Ovary (tissue), 9 donors: ENCODE measurements around the gene ACLY. TPM values are rescaled to one million over a fixed set of nuclear protein-coding genes. Genes with fewer than 3 reads are reported as not detected.

Source experiments
- DNase-seq, 5 donors: peaks; one replicate each; pipeline ENCODE4 v3.0.0-alpha.2; 2019 to 2020
- H3K27ac ChIP-seq, 2 donors: fragments of 200-600 bp; one replicate each; pipeline versions ENCODE4 v1.5.1 to v1.8.0; 2019 to 2022
- H3K27me3 ChIP-seq: fragments of 200-600 bp; one replicate; pipeline ENCODE4 v1.8.0; 2022
- H3K36me3 ChIP-seq: fragments of 200-600 bp; sonication (generic); one replicate; pipeline ENCODE4 v1.5.1; 2019
- H3K4me1 ChIP-seq: one replicate; pipeline ENCODE4 v1.8.1; 2013; ENCODE audit warnings: mild to moderate bottlenecking, moderate library complexity; ENCODE audit not compliant: insufficient read depth
- H3K4me3 ChIP-seq: fragments of 200-600 bp; sonication (generic); one replicate; pipeline ENCODE4 v1.5.1; 2017
- H3K9me3 ChIP-seq, 2 donors: fragments of 200-600 bp in 1 of 2; sonication (generic) in 1 of 2; one replicate each; pipeline versions ENCODE4 v1.5.1 to v1.8.1; 2013 to 2019; ENCODE audit warnings: mild to moderate bottlenecking in 1 of 2, moderate library complexity in 1 of 2
- EP300 ChIP-seq: sonication (generic); formaldehyde crosslinking; IDR thresholded peaks from one replicate; pipeline ENCODE4 v1.6.1; 2017; ENCODE audit warnings: antibody characterized with exemption
- POLR2A ChIP-seq: fragments of 450-650 bp; IDR thresholded peaks from one replicate; pipeline ENCODE4 v1.6.1; 2017; ENCODE audit warnings: antibody characterized with exemption, mild to moderate bottlenecking, moderate library complexity
- WGBS, 3 donors: extraction: QIAGEN DNeasy Blood & Tissue Kit in 1 of 3; methylation state at CpG; one replicate each; pipeline versions ENCODE4 v1.1.5 to v1.1.7; 2013 to 2017; 5-methylcytosine and 5-hydroxymethylcytosine counted together
- intact Hi-C, 4 donors: fragments of 100-400 bp; cut with DNase I; formaldehyde crosslinking; loops; one replicate each; pipeline versions ENCODE4 v1.11.0 to v1.15.1; 2022 to 2023
- polyA plus RNA-seq, 2 donors: library from polyadenylated mRNA; stranded (reverse); fragments of 200-250 nt in 1 of 2; fragments of 350-450 nt in 1 of 2; fragmentation: Illumina TruSeq in 1 of 2; extraction: RNeasy Lipid Tissue Mini Kit (QIAGEN cat#74804) in 1 of 2; gene quantifications; one replicate each; pipeline ENCODE4 v1.2.3, GENCODE V29; 2013 to 2014
- total RNA-seq, 7 donors: library from RNA; depleted of rRNA in 2 of 7; stranded (reverse); fragments of >200 nt in 2 of 7; fragmentation: NEBNext Ultra II Directional in 3 of 7; extraction: Animal tissue kit (Norgen Biotek cat#: 25700) in 3 of 7; gene quantifications; one replicate each; pipeline versions ENCODE4 v1.1.0 to v1.2.4, GENCODE V29; 2016 to 2023
- TF ChIP-seq, protein P1 (sequence below), 3 donors: fragments of 450-650 bp in 2 of 3; fragments of 200-600 bp in 1 of 3; IDR thresholded peaks; one replicate each; pipeline versions ENCODE4 v1.5.1 to v1.8.0; 2016 to 2022; ENCODE audit warnings: antibody characterized with exemption in 3 of 3, mild to moderate bottlenecking in 1 of 3
- donor health status: DM: no; HTN: no; CAD: no; lungs with moderate emphysema.
- donor health status: DM: no; HTN: no; CAD: no.
- donor health status: Bipolar disorder and iron deficiency.
- donor health status: DM: yes; HTN: yes; CAD: no.
- donor health status: DM: no; HTN: no; CAD: no.
- donor health status: DM: yes; HTN: yes; CAD: no.

The ACLY gene
- total and polyA plus RNA-seq, 9 donors: 23.6 to 119 (median 53.4) TPM

DNA sequence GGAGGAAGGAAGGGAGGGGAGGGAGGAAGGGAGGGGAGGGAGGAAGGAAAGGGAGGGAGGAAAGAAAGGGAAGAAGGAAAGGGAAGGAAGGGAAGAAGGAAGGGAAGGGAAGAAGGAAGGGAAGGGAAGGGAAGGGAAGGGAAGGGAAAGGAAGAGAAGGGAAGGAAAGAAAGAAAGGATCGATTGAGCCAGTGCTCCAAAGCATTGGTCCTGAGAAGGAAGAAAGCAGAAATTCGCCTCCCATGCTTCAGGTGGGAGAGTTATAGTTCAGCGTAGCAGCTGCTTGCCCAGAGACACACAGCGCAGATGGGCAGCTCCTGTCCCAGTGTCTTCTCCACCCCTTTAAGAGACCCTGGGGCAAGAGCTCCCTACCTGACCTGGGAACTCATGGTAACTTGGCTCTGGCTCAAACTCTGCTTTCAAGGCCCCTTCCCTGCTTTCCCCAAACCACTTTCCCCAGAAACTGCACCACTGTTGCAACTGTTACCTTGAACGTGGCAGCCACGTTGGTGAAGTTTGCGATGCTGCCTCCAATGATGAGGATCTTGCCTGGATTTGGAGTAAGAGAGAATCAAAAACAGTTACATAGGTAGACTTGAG, 14.4 kb downstream of the ACLY start:
- Histone ChIP-seq H3K27ac (no peak overlapping the region), H3K9me3 (no peaks in the 10 kb centered on the region), H3K27me3 (no peaks in the 10 kb centered on the region), H3K4me1 (no peaks in the 10 kb centered on the region), H3K36me3 (no peaks in the 10 kb centered on the region), H3K4me3 (no peak overlapping the region)
- DNase-seq: no peak
- 89 to 90% (median 89%) methylated on average over 7 of the region's 7 CpGs for WGBS, 3 donors
- intact Hi-C loops: no loop called here
- TF ChIP-seq, protein P1, sequence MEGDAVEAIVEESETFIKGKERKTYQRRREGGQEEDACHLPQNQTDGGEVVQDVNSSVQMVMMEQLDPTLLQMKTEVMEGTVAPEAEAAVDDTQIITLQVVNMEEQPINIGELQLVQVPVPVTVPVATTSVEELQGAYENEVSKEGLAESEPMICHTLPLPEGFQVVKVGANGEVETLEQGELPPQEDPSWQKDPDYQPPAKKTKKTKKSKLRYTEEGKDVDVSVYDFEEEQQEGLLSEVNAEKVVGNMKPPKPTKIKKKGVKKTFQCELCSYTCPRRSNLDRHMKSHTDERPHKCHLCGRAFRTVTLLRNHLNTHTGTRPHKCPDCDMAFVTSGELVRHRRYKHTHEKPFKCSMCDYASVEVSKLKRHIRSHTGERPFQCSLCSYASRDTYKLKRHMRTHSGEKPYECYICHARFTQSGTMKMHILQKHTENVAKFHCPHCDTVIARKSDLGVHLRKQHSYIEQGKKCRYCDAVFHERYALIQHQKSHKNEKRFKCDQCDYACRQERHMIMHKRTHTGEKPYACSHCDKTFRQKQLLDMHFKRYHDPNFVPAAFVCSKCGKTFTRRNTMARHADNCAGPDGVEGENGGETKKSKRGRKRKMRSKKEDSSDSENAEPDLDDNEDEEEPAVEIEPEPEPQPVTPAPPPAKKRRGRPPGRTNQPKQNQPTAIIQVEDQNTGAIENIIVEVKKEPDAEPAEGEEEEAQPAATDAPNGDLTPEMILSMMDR (IDR thresholded peaks at IDR 0.05): no peak
- TF ChIP-seq POLR2A (no peak), EP300 (no peak)

DNA sequence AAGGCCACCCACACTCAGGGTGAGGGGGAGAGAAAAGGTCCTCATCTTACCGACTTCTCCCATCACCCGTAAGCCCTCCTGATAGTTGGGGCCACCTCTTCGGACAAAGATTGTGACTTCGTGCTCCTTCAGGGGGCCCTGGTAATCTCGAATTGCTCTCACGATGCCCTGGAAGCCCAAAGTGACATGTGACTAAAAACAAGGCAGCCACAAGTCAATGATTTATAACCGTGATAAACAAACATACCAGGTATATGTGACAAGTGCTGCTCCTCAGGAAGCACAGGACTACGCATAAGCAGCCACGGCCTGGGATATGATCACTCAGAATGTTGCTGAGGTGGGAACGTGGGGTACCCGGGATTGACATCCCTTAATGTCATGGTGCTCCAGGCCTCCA, 17.1 kb downstream of the ACLY start:
- no peak overlapping the region for H3K27ac ChIP-seq
- no peaks in the 10 kb centered on the region for H3K27me3 ChIP-seq
- H3K4me3 ChIP-seq: no peak overlapping the region
- 81 to 86% (median 85%) methylated on average over 11 of the region's 11 CpGs for WGBS, 3 donors
- H3K9me3 ChIP-seq: no peaks in the 10 kb centered on the region
- TF ChIP-seq EP300: no peak
- TF ChIP-seq, protein P1 (IDR thresholded peaks at IDR 0.05): no peak
- TF ChIP-seq POLR2A: no peak
- intact Hi-C loops: no loop called here
- H3K36me3 ChIP-seq: no peaks in the 10 kb centered on the region
- no peak for DNase-seq
- no peaks in the 10 kb centered on the region for H3K4me1 ChIP-seq

DNA sequence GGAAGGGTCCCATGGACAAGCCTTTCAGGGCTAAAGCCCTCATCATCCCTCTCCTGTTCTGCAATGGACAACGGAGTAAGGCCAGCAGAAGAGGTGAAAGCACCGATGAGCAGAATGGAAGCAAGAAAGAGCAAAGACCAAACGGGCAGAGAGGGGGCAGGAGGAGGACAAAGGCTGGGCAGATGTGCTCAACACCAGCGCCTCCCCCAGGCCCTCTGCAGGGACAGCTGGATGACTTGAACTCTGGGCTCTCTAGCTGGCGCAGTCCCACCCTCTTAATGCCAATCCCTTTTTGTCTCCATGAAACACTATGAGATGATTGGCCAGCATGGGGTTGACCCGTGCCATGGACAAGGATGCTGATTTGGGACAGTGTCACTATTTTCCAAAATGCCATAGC, 22.0 kb downstream of the ACLY start:
- Histone ChIP-seq H3K4me1 (peaks cover 3% of the 10 kb centered on the region), H3K27ac (no peak overlapping the region), H3K36me3 (no peaks in the 10 kb centered on the region), H3K27me3 (no peaks in the 10 kb centered on the region), H3K4me3 (no peak overlapping the region), H3K9me3 (no peaks in the 10 kb centered on the region)
- DNase-seq: no peak
- 85 to 91% (median 85%) methylated on average over 6 of the region's 6 CpGs for WGBS, 3 donors
- no peak for TF ChIP-seq EP300
- TF ChIP-seq, protein P1 (IDR thresholded peaks at IDR 0.05): no peak
- no peak for TF ChIP-seq POLR2A
- intact Hi-C loops: no loop called here

DNA sequence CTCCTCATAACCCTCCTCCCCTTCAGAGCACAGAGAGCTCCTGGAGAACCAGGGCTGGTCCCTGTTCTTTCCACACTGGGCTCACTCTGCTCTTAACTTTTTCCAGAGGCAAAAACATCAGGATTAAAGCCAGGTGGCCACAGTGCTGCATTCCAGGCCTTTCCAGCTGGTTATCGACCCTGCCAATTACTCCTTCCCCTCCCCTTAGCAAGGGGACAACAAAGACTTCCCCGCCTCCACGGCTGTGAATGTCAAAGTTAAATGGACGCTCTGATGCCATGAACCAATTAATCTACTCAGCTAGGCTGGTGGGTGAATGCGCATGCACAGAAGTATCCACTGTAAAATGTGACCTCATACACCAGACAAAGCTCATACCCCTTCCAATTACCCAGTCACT, 23.1 kb downstream of the ACLY start:
- H3K36me3 ChIP-seq: no peaks in the 10 kb centered on the region
- intact Hi-C loops: no loop called here

More for the DNA sequence above, 23.1 kb downstream of the ACLY start:
- H3K27me3 ChIP-seq: no peaks in the 10 kb centered on the region
- no peaks in the 10 kb centered on the region for H3K9me3 ChIP-seq
- H3K4me3 ChIP-seq: no peak overlapping the region
- DNase-seq: peak; percentile 41 to 62 (median 52)
- 10 to 27% (median 14%) methylated on average over 5 of the region's 5 CpGs for WGBS, 3 donors
- H3K27ac ChIP-seq: no peak overlapping the region
- TF ChIP-seq POLR2A (no peak), EP300 (no peak)
- TF ChIP-seq, protein P1 (IDR thresholded peaks at IDR 0.05): no peak
- H3K4me1 ChIP-seq: peaks cover 3% of the 10 kb centered on the region
